HG03442 (cell line): ENCODE results near the gene BANK1.

Source experiments
- ATAC-seq: cut with Tn5 transposase; IDR thresholded peaks from one replicate; pipeline ENCODE4 v1.9.1; 2021; ENCODE audit warnings: mild to moderate bottlenecking, moderate library complexity; ENCODE audit not compliant: unreplicated experiment

Gene BANK1, protein sequence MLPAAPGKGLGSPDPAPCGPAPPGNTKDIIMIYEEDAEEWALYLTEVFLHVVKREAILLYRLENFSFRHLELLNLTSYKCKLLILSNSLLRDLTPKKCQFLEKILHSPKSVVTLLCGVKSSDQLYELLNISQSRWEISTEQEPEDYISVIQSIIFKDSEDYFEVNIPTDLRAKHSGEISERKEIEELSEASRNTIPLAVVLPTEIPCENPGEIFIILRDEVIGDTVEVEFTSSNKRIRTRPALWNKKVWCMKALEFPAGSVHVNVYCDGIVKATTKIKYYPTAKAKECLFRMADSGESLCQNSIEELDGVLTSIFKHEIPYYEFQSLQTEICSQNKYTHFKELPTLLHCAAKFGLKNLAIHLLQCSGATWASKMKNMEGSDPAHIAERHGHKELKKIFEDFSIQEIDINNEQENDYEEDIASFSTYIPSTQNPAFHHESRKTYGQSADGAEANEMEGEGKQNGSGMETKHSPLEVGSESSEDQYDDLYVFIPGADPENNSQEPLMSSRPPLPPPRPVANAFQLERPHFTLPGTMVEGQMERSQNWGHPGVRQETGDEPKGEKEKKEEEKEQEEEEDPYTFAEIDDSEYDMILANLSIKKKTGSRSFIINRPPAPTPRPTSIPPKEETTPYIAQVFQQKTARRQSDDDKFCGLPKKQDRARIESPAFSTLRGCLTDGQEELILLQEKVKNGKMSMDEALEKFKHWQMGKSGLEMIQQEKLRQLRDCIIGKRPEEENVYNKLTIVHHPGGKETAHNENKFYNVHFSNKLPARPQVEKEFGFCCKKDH

DNA sequence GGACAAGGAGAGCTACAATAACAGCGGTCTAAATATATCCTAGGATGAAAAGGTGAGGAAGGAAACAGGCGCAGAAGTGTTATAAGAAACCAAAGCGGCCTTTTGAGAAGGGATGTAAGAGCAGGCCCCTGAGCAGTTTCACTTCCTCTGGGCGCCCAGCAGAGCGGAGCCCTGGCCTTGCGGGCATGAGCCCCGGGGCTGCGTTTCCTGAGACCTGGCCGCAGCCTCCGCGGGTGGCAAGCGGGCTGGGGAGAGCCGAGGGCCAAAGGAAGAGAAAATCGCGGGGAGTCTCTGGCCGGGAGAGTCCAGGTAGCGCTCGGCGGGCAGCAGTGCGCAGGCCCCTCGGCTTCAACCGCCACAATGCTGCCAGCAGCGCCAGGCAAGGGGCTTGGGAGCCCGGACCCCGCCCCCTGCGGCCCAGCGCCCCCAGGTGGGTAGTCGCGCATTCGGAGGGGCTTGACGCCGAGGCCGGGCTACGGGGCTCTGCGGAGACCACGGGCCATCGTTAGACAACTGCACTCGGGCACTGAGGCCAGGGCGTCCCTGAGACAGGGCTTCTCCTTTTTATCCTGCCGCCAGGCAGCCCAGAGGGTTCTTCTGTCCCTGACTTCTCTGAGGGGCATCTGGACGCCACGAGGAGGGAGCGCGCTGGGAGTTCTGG is at the start of gene BANK1:
Gene BANK1 (plus strand): TSS at position 210 of the 661 bp plus-strand sequence. CDS start 151 bp downstream, at position 361.
- ATAC-seq: peak; percentile 100

DNA sequence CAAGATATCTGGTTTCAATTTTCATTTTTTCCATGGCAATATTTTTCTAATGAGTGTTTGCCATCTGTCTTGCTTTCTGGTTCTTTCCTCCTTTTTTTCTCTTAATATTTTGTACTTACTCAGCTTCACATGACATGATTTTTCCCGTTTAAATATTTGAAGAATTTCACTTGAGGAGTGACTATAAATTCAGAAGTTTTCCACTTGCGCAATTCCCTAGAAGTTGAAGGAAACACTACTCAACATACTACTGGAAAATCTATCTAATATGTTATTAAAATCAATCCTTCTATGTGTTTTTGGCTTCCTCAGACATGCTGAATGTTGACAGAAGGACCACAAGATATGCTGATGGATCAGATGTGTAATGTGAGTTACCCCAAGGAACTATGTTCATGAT is 36.8 kb upstream of the BANK1 start:
- ATAC-seq: no peak

DNA sequence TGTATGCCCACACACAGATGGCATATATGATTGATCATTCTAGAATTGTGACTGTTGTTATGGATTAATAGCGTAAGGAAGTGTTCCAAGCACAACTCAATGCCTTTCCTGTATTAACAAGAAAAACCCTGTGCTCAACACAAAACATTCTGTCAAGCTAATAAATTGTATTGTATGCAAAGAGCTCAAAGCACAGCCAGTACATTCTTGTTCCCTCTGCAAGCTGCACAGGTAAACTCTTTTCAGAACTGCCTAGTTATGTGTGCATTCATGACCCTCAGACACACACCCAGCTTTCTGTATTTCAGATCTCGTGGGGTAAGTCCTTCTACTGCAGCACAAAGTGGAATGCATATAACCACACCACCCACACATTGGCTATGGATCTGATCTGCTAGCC is 34.3 kb upstream of the BANK1 start:
- ATAC-seq: no peak

DNA sequence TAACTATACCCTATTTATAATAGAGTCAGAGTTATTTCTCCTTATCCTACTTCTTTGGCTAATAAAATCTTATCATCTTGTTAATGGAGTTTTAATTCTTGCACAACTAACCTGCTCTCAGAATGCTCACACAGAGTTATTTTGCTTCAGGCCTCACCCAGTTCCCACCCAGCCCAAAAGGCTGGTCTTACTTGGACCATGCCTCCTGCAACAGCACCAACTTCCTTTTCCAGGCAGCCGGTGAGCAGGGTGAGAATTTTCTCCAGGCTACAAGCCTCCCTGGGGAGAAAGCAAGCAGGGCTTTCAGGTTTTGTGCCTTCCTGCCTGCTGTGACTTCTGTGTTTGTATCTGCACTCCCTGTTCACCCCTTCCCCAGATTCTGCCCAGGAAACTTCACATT is 29.1 kb upstream of the BANK1 start:
- ATAC-seq: no peak

DNA sequence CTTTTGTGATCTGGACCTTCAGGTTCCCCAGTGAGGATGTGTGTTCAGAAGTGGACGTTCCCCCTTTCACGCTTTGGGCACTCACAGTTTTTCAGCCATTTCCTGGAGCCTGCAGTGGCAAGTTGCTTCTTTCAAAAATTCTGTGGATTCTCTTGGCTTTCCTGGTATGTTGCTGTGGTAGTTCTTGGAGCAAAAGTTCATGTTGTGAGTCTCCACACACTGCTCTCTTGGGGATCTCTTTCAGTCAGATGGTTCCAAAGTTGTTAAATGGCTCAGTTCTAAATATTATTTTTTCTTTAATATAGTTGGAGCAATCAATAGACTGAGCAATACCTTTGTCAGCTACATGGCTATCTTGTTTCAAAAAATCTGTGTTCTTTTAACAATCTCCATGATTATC is 28.5 kb upstream of the BANK1 start:
- ATAC-seq: no peak

DNA sequence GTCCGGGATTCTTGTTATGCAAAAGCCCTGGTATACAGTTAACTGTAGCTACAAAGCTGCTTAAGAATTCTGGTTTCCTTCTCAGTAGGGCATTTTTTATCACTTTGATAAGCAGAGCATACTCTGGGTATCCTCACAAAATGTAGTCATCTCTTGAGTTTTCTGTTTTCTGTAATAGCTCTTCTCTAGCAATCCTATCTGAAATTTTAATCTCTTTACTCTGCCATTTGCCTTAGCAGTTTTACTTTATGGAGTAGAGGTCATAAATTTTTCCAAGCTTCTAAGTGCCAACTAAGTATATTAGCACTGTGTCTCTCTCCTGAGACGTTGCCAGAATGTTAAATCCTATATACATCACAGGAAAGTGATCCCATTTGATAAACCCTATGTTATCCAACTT is 28.0 kb upstream of the BANK1 start:
- ATAC-seq: no peak

DNA sequence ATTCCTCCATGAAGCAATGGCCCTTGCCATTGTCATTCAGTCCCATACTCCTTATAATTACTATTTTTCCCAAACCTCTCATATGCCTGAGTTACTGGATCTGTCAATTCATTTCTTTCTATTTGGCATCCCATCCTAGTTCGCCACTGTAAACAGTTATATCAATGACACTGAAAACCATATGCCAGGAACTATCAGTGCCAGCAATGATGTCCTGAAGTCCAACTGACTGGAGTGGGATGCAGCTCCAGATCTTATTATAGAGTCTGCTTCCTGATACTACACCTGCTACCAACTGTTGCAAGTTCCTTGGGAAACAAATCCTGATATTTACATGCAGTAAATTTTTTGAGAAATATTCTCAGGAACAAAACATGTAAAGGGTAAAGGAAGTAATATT is 27.0 kb upstream of the BANK1 start:
- ATAC-seq: no peak

DNA sequence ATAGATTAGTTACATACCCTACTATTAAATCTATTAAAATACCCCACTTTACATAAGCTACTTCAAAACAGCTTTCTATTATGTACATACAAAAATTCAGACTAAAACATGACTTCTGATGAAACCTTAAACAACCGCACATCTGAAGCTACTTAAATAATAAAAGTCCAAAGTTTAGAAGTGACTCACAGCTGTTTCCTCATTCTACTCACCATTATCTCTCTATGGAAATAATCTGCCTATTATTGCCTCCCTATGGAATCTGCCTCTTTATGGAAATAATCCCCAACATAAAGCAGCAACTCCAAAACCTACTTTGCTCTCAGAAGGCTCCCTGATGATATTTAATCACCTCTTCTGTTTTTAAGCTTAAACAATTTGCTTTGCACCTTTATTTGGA is 15.7 kb upstream of the BANK1 start:
- ATAC-seq: no peak

DNA sequence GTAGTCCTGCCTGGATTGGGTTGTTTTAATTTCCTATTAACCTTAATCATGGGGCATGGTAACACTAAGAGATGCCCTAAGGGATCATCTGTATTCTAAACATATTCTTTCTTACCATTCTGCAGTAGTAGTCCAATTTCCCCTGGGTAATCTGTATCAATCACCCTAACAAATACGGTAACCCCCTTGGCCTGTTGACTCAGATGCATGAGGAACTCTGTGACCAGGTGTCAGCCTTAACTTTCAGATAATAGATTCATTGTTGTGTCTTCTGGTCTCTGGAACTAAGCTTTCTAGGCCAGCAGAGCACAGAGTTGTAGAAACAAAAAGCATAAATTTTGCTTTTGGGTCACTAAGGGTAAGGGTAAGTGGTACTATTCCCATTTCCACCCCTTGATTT is 13.1 kb upstream of the BANK1 start:
- no peak for ATAC-seq

DNA sequence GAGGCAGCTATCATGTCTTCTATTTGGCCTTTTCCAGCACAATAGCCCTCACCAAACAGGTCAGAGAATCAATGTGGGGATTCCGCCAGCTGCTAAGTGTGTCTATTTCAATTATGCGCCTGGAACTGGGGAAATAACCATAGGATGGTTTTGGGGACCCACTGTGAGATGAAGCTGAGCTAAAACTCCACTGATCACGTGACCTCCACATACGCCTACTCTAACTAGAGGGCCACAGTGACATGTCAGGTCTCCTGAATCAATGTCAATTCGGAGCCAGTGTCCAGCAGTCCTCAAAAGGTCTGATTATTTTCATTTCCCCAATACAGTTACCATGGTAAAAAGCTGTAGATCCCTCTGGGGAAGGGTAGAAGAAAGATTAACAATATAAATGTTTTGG is 10.2 kb upstream of the BANK1 start:
- ATAC-seq: no peak

DNA sequence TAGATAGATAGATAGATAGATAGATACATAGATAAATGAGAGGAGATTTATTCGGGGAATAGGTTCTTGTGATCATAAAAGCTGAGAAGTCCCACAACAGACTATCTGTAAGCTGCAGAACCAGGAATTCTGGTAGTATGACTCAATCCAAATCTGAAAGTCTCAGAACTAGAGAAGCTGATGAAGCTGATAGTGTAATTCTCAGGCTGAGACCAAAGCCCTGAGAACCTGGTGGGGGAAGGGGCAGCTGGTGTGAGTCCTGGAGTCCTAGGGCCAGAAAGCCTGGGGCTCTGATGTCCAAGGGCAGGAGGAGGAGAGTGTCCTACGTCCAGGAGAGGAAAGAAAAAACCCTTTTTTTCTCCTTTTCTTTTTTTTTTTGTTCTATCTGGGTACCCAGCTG is 8.0 kb upstream of the BANK1 start:
- peak; percentile 59 for ATAC-seq

DNA sequence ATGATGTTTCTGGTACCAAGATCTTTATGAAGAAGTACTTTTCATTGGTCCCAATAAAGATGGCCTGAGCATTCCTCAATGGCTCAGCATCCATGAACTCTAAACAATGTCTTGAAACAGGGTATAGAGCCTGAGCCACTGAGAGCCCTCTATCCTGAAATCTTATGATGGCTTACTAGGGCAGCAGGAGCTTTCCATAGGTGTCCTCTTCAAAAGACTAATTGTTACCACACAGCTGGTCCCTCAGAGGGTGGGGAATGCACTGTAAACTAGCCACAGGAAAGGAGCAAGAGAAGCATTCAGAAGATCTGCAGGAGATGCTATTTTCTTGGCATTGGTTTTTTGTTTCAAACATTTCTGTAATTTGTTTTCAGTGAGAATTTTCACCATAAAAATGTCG is 5.6 kb upstream of the BANK1 start:
- ATAC-seq: no peak

DNA sequence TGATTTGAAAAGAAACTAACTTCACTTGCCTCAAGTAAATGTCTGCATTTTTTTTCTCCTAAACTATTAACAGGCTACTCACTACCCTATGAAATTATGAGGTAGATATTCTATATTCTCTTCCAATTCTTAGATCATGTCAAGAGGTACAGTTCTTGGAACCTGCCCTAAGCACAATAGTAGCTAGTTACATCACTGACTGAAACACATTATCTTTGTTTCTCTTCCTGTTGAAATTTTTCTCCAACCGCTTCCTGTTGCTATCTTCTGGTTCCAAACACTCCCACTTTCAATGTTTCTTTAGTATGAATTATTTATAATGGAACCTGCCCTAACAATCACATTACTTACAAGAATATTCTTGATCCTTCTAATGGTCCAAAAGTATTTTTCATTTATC is 5.0 kb upstream of the BANK1 start:
- ATAC-seq: no peak

DNA sequence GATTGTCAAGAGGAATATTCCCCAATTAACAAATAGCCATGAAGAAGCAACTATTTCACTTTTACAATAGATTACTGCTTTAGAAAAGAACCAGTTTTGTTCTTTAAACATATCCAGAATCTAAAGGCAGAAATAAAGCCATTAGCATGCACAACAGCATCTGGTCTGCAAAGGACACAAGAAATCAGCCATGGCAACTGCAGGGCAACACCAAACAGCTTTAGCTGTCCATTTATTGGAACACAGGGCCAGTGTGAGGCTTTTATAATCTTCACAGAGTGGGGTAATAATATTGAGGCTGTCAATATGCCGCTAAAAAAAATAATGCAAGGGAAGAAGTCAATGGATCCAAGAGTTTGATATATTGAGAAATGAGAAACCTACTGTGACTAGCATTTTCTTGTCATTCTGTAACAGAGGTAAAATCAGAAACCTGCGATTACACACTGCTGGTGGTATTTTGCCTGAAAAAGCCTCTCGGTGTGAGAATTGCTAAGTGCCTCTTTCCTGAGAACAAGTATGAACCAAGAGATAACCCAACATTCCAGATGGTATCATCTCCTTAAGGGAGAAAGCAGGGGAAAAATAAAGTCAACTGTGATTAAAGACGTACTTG is 2.7 kb upstream of the BANK1 start:
- no peak for ATAC-seq

DNA sequence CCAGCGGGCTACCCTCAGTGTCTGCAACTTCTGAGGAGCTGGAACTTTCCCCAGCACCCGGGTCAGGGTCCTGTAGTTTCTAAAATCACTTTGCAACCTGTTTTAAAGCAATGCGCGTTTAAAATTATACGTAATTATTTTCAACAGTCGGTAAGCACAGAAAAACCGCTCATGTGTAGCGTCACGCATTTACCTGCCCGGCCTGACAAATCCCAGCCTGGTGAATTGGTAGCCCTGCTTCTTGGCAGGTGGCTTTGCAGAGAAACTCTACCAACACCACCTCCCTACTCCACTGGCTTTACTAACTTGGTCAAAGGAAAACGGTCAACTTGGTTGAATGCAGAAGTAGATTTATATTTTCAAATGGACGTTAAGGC is 640 bp downstream of the BANK1 start:
- peak; percentile 3 for ATAC-seq

DNA sequence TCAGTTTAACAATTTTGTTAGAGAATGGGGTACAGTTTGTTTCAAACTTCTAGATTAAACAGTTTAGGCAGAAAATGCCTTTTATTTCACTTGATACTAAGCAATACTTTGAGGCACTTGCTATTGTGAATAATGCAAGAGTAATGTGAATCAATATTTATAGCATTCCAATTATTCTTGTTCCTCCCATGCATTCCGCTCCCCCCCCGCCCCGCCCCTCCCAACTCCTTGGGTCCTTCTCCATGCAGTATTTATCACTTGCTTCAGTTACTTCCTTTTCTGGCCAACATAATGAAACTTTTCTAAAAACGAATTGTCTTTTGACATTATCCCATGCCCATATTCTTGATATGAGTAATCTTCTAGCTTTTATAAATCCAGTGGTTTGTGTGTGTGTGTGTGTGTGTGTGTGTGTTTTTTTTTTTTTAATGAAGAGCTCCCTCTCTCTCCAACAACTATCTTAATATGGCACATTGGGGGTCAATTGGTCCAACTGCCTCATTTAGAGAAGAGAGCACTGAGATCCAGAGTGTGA is 1.6 kb downstream of the BANK1 start:
- no peak for ATAC-seq

DNA sequence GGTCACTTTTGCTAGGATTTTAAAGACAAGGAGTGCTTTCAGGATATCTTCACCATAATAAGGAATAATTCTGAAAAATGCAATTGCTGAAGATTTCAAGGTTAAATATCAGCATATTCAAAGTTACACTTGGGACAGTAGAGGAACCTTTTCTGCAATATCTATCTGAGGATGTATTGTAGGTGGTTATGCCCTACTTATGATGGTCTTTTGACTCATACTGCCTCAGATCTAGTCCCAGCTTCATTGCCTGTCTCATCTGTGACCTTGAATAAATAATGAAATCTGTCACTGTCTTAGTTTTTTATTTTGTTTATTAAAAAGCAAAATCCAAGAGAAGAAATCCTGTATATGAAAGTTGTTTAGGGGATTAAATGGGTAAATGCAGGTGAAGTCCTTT is 2.9 kb downstream of the BANK1 start:
- no peak for ATAC-seq

DNA sequence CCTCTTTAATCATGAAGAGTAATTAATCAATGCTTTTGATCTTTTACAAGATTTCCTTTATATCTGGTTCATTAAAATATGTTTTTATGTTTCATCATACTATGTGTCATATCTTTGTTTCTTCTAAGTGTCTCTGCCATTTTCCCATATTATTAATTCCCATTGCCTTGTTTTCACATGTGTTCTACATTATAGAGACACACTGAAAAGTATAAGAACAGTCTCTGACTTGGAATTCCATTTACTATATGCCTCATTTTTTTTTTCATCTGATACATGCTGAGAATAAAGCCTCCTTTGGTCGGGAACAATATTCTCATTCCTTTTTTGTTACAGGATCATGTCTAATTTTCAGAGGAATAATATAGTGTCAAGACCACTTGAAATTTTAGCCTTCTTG is 4.3 kb downstream of the BANK1 start:
- no peak for ATAC-seq

DNA sequence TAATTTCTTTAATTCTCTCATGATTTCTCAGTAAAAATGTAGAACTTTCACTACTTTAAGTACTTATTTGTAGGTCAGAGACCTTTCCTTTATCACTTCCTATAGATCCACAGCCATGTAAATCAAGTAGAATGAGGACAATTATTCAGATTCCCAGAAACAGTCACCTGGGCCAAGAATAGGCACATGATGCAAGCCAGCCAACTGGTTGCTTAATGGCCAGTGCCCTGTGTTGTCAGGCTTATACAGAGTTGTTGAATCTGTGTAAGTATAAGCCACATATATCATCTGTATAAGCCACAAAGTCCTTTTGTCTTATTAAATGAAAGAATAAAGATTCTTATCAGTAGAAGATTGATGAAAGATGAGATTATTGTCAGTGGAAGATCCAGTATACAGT is 5.2 kb downstream of the BANK1 start:
- ATAC-seq: no peak

DNA sequence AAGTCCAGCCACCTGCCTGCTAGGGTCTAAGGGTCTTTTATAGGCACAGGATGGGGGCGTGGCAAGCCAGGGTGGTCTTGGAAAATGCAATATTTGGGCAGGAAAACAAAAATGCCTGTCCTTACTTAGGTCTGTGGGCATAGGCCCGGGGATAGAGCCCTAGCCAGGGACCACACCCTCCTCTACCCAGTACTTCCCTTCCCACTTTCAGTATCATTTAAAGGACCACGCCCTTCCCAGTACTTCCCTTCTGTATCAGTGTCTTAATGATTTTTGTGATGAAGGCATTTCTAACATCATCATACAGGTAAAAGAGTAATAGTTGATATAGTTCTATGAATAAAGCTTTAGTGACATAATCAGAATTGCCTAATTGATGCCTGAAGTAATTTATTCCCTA is 11.4 kb downstream of the BANK1 start:
- no peak for ATAC-seq

DNA sequence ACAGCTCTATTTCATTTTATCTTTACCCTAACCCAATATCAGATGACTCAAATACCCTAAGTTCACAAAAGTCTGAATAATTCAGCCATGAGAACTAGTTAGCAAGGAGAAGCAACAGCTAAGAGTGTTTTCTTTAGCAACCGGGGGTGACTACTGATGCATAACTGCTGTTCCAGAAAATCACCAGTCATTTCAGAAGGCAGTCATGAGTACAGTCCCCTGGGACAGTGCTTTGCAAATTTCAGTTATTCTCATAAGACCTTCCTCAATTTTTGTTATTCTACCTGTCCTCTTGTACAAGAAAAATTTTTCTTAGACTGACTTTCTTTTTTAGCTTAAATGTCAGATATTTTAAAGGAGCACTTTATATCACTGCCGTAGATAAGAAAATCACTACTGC is 16.4 kb downstream of the BANK1 start:
- peak; percentile 99 for ATAC-seq
